GM12872 (cell line): ENCODE results near the gene TSPO.

Experiments used
- CTCF ChIP-seq: IDR thresholded peaks from 3 replicates; pipeline ENCODE4 v1.5.1; 2011; ENCODE audit warnings: low read depth, mild to moderate bottlenecking, low read length, moderate library complexity; ENCODE audit not compliant: insufficient read depth

The TSPO gene

DNA sequence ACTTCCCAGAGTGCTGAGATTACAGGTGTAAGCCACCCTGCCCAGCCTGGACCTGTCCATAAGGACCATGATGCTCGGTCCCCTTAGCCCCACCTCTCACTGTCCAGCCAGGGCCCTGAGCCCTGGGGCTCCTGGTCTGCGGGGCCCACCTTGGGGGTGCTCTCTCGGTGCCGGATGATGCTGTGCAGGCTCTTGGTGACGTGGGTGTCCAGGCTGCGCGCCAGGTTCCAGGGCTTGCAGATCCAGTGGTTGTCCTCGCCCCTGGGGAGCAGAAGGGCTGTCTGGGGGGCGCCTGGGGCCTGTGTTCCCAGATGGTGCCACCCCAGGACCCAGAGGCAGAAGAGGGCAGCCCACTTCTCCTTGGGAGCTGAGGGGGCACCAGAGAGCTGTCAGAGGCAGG is 22.2 kb downstream of the TSPO start:
- no peak for TF ChIP-seq CTCF

DNA sequence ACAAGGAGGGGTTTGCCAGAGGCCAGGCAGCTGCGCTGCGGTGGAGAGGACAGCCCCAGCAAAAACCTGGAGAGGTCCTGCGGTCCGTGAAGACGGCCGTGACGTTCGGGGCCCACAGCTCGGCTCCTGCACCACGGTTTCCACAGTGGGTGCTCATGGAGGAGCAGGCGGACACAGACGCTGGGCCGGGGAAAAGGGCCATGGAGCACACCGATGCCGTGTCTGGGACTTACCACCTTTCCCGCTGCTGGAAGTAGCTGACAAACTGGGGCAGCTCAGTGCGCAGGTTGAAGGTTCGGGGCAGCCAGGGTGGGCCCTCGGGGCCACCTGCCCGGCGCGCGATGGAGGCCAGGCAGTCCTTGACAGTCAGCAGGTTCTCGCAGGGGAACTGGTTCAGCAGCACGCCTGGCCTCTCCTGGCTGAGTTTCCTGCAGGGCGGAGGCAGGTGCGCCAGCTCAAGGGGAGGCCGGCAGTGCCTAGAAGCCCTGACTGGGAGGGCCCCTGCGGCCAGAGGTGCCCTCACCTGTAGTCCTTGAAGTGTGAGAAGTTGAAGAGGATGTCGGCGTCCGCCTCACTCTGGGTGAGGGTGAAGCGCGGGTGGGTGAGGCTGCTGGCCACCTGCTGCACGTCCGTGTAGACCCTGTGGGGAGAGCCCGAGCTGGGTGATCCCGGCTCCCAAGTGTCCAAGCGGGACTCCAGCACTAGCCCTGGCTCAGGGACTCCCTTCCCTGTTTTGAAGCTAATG is 22.8 kb downstream of the TSPO start:
- no peak for TF ChIP-seq CTCF

- no peak for TF ChIP-seq CTCF
These were observed 23.7 kb downstream of the TSPO start for GRCh38 chr22:43174941-43175531.

- no peak for TF ChIP-seq CTCF
These were observed 24.7 kb downstream of the TSPO start for GRCh38 chr22:43176090-43176489.

GRCh38 chr22:43177479-43177878 is 26.1 kb downstream of the TSPO start:
- TF ChIP-seq CTCF, result no peak

- no peak for TF ChIP-seq CTCF
These were observed 28.0 kb downstream of the TSPO start for GRCh38 chr22:43179146-43179910.

- TF ChIP-seq CTCF, result no peak
These were observed 28.5 kb downstream of the TSPO start for GRCh38 chr22:43179911-43180195.
